Ovary (tissue), 9 donors: ENCODE results near the gene SMOC2. TPM values are rescaled to one million over a fixed set of nuclear protein-coding genes. Genes with fewer than 3 reads are reported as not detected.

Source experiments
- DNase-seq, 5 donors: peaks; one replicate each; pipeline ENCODE4 v3.0.0-alpha.2; 2019 to 2020
- H3K27ac ChIP-seq, 2 donors: fragments of 200-600 bp; one replicate each; pipeline versions ENCODE4 v1.5.1 to v1.8.0; 2019 to 2022
- H3K27me3 ChIP-seq: fragments of 200-600 bp; one replicate; pipeline ENCODE4 v1.8.0; 2022
- H3K36me3 ChIP-seq: fragments of 200-600 bp; sonication (generic); one replicate; pipeline ENCODE4 v1.5.1; 2019
- H3K4me1 ChIP-seq: one replicate; pipeline ENCODE4 v1.8.1; 2013; ENCODE audit warnings: mild to moderate bottlenecking, moderate library complexity; ENCODE audit not compliant: insufficient read depth
- H3K4me3 ChIP-seq: fragments of 200-600 bp; sonication (generic); one replicate; pipeline ENCODE4 v1.5.1; 2017
- H3K9me3 ChIP-seq, 2 donors: fragments of 200-600 bp in 1 of 2; sonication (generic) in 1 of 2; one replicate each; pipeline versions ENCODE4 v1.5.1 to v1.8.1; 2013 to 2019; ENCODE audit warnings: mild to moderate bottlenecking in 1 of 2, moderate library complexity in 1 of 2
- CTCF ChIP-seq, 3 donors: fragments of 450-650 bp in 2 of 3; fragments of 200-600 bp in 1 of 3; IDR thresholded peaks; one replicate each; pipeline versions ENCODE4 v1.5.1 to v1.8.0; 2016 to 2022; ENCODE audit warnings: antibody characterized with exemption in 3 of 3, mild to moderate bottlenecking in 1 of 3
- EP300 ChIP-seq: sonication (generic); formaldehyde crosslinking; IDR thresholded peaks from one replicate; pipeline ENCODE4 v1.6.1; 2017; ENCODE audit warnings: antibody characterized with exemption
- POLR2A ChIP-seq: fragments of 450-650 bp; IDR thresholded peaks from one replicate; pipeline ENCODE4 v1.6.1; 2017; ENCODE audit warnings: antibody characterized with exemption, mild to moderate bottlenecking, moderate library complexity
- WGBS, 3 donors: extraction: QIAGEN DNeasy Blood & Tissue Kit in 1 of 3; methylation state at CpG; one replicate each; pipeline versions ENCODE4 v1.1.5 to v1.1.7; 2013 to 2017; 5-methylcytosine and 5-hydroxymethylcytosine counted together
- intact Hi-C, 4 donors: fragments of 100-400 bp; cut with DNase I; formaldehyde crosslinking; loops; one replicate each; pipeline versions ENCODE4 v1.11.0 to v1.15.1; 2022 to 2023
- polyA plus RNA-seq, 2 donors: library from polyadenylated mRNA; stranded (reverse); fragments of 200-250 nt in 1 of 2; fragments of 350-450 nt in 1 of 2; fragmentation: Illumina TruSeq in 1 of 2; extraction: RNeasy Lipid Tissue Mini Kit (QIAGEN cat#74804) in 1 of 2; gene quantifications; one replicate each; pipeline ENCODE4 v1.2.3, GENCODE V29; 2013 to 2014
- total RNA-seq, 7 donors: library from RNA; depleted of rRNA in 2 of 7; stranded (reverse); fragments of >200 nt in 2 of 7; fragmentation: NEBNext Ultra II Directional in 3 of 7; extraction: Animal tissue kit (Norgen Biotek cat#: 25700) in 3 of 7; gene quantifications; one replicate each; pipeline versions ENCODE4 v1.1.0 to v1.2.4, GENCODE V29; 2016 to 2023
- donor health status: DM: no; HTN: no; CAD: no; lungs with moderate emphysema.
- donor health status: DM: no; HTN: no; CAD: no.
- donor health status: Bipolar disorder and iron deficiency.
- donor health status: DM: yes; HTN: yes; CAD: no.
- donor health status: DM: no; HTN: no; CAD: no.
- donor health status: DM: yes; HTN: yes; CAD: no.

Gene SMOC2
- total and polyA plus RNA-seq, 9 donors, result 84.4 to 272 (median 129) TPM

- intact Hi-C loops, result no loop called here
- WGBS, 3 donors, result 41 to 68% (median 50%) methylated on average over 9 of the region's 9 CpGs
- Histone ChIP-seq H3K36me3 (no peaks in the 10 kb centered on the region), H3K27ac (peak overlapping the region in 1 of 2 donors; percentile 21), H3K4me1 (peaks cover 15% of the 10 kb centered on the region), H3K4me3 (no peak overlapping the region), H3K27me3 (no peaks in the 10 kb centered on the region), H3K9me3 (no peaks in the 10 kb centered on the region)
- no peak for TF ChIP-seq EP300
- DNase-seq, result peak in 1 of 5 donors; percentile 42
Observed at GRCh38 chr6:168583821-168584220, 142.8 kb downstream of the SMOC2 start.

GRCh38 chr6:168584249-168584648 lies 143.3 kb downstream of the SMOC2 start:
- TF ChIP-seq POLR2A, result no peak
- no peak for TF ChIP-seq CTCF (IDR thresholded peaks at IDR 0.05)
- TF ChIP-seq EP300, result no peak
- H3K36me3 ChIP-seq, result no peaks in the 10 kb centered on the region
- H3K4me1 ChIP-seq, result peaks cover 14% of the 10 kb centered on the region
- intact Hi-C loops, result no loop called here
- peak overlapping the region in 1 of 2 donors; percentile 21 for H3K27ac ChIP-seq
- 7 to 27% (median 8%) methylated on average over 6 of the region's 6 CpGs for WGBS, 3 donors
- DNase-seq, result no peak
- H3K4me3 ChIP-seq, result no peak overlapping the region
- H3K27me3 ChIP-seq, result no peaks in the 10 kb centered on the region
- no peaks in the 10 kb centered on the region for H3K9me3 ChIP-seq

DNA sequence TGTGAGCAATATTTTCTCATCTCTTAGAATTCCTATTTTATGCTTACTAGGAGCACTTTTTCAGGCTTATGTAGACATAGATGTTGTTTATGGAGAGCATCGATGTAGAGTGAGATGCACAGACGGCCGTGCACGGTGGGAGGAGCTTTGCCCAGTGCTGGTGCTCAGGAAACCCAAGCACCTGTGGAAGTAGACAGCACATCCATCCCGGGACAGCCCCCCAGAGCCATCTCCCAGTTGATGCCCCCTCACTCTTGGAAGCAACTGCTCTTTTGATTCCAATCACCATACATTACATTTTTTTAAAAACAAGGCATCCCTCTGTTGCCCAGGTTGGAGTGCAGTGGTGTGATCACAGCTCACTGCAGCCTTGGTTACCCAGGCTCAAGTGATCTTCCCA lies 143.7 kb downstream of the SMOC2 start:
- Histone ChIP-seq H3K27ac (no peak overlapping the region), H3K36me3 (no peaks in the 10 kb centered on the region), H3K9me3 (no peaks in the 10 kb centered on the region), H3K27me3 (no peaks in the 10 kb centered on the region), H3K4me3 (no peak overlapping the region), H3K4me1 (peaks cover 11% of the 10 kb centered on the region)
- WGBS, 3 donors, result 28 to 53% (median 39%) methylated on average over 5 of the region's 5 CpGs
- intact Hi-C loops, result no loop called here
- no peak for DNase-seq
- TF ChIP-seq CTCF (IDR thresholded peaks at IDR 0.05) (no peak), POLR2A (no peak), EP300 (no peak)

GRCh38 chr6:168585441-168585840 lies 144.5 kb downstream of the SMOC2 start:
- 92 to 94% (median 92%) methylated on average over 3 of the region's 3 CpGs for WGBS, 3 donors
- intact Hi-C loops, result no loop called here
- Histone ChIP-seq H3K9me3 (no peaks in the 10 kb centered on the region), H3K27ac (no peak overlapping the region), H3K4me1 (peaks cover 11% of the 10 kb centered on the region), H3K4me3 (no peak overlapping the region), H3K27me3 (no peaks in the 10 kb centered on the region), H3K36me3 (no peaks in the 10 kb centered on the region)
- TF ChIP-seq CTCF (IDR thresholded peaks at IDR 0.05) (no peak), EP300 (no peak)
- no peak for DNase-seq

DNA sequence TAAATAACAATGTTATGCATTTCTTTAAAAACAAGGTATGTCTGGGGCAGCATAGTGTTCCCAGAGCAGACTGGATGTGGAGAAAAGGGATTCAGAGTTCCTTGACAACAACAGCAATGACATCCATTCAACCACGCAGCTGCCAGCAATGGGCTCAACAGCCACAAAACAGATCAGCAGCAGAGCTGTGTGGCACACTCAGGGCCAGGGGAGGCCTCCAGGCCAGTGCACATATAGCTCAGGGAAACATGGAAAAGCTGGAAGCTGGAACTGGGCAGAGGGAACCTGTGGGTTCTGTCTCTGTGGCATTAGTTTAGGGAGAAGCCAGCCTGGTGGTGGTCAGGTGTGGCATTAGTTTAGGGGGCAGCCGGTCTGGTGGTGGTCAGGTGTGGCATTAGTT lies 148.3 kb downstream of the SMOC2 start:
- no peak for DNase-seq
- no peaks in the 10 kb centered on the region for H3K27me3 ChIP-seq
- H3K4me3 ChIP-seq, result no peak overlapping the region
- H3K4me1 ChIP-seq, result peaks cover 7% of the 10 kb centered on the region
- H3K9me3 ChIP-seq, result no peaks in the 10 kb centered on the region
- TF ChIP-seq EP300 (no peak), POLR2A (no peak), CTCF (IDR thresholded peaks at IDR 0.05) (no peak)
- intact Hi-C loops, result no loop called here
- H3K36me3 ChIP-seq, result no peaks in the 10 kb centered on the region
- 86 to 94% (median 94%) methylated on average over 2 of the region's 2 CpGs for WGBS, 3 donors
- no peak overlapping the region for H3K27ac ChIP-seq
